ENCODE results near the gene NEXN.

- TF ChIP-seq CTCF (conservative IDR thresholded peaks at IDR 0.05 in 1 of 2, IDR thresholded peaks at IDR 0.05 in 1 of 2; ENCODE audit: extremely low read depth in 1 of 2, insufficient read depth in 1 of 2, low read depth in 1 of 2, low read length in 2 of 2) = no peak
- no peak for TF ChIP-seq EZH2 (IDR thresholded peaks at IDR 0.05; ENCODE audit: borderline replicate concordance, low read length)
Measured at GRCh38 chr1:77970192-77970591, 81.8 kb downstream of the NEXN start.

Measured in mammary epithelial cell (primary cell).